OCI-LY3 (cell line): ENCODE measurements around the gene UBA52.

ENCODE experiments used
- H2AFZ ChIP-seq: fragments of 200-600, 300-600 bp; shearing (Covaris generic); 2 replicates; pipeline ENCODE4 v1.6.0; 2014; ENCODE audit warnings: antibody characterized with exemption, low read depth, low read length
- H3K27ac ChIP-seq: fragments of 200-600, 300-600 bp; sonication (generic); 2 replicates; pipeline ENCODE4 v1.5.1; 2014; ENCODE audit warnings: mild to moderate bottlenecking, low read length, moderate library complexity, mixed read lengths
- H3K27me3 ChIP-seq: fragments of 200-600, 300-600 bp; sonication (generic); 2 replicates; pipeline ENCODE4 v1.6.1; 2014; ENCODE audit warnings: low read depth, low read length, mixed read lengths
- H3K36me3 ChIP-seq: fragments of 200-600, 300-600 bp; sonication (generic); replicated peaks from 2 replicates; pipeline ENCODE3; 2014; ENCODE audit warnings: low read depth, low read length, mixed read lengths
- H3K4me1 ChIP-seq: fragments of 300-600, 200-600 bp; sonication (generic); 2 replicates; pipeline ENCODE4 v1.6.1; 2014; ENCODE audit warnings: low read length, mixed read lengths
- H3K4me2 ChIP-seq: fragments of 200-600, 300-600 bp; sonication (generic); 2 replicates; pipeline ENCODE4 v1.6.1; 2014; ENCODE audit warnings: low read length, mixed read lengths
- H3K4me3 ChIP-seq: fragments of 300-600, 200-600 bp; sonication (generic); 2 replicates; pipeline ENCODE4 v1.5.1; 2014; ENCODE audit warnings: antibody characterized with exemption, mild to moderate bottlenecking, low read length, moderate library complexity
- H3K79me2 ChIP-seq: fragments of 300-600, 200-600 bp; shearing (Covaris generic); 2 replicates; pipeline ENCODE4 v1.6.1; 2014; ENCODE audit warnings: mild to moderate bottlenecking, low read length, mixed read lengths
- H3K9ac ChIP-seq: fragments of 300-600, 200-600 bp; shearing (Covaris generic); 2 replicates; pipeline ENCODE4 v1.6.0; 2014; ENCODE audit warnings: mild to moderate bottlenecking, low read length, moderate library complexity
- H3K9me3 ChIP-seq: fragments of 200-600, 300-600 bp; shearing (Covaris generic); 2 replicates; pipeline ENCODE4 v1.6.1; 2014; ENCODE audit warnings: low read length, mixed read lengths; ENCODE audit not compliant: insufficient read depth
- H4K20me1 ChIP-seq: fragments of 200-600, 300-600 bp; sonication (generic); 2 replicates; pipeline ENCODE4 v1.6.1; 2016; ENCODE audit warnings: low read length, mixed read lengths; ENCODE audit not compliant: insufficient read depth
- CTCF ChIP-seq: fragments of 200-600, 300-600 bp; sonication (generic); IDR thresholded peaks from 2 replicates; pipeline ENCODE4 v1.5.1; 2014; ENCODE audit warnings: antibody characterized with exemption, low read length, low read depth
- EZH2phosphoT487 ChIP-seq: fragments of 200-600 bp; shearing (Covaris generic); IDR thresholded peaks from 2 replicates; pipeline ENCODE4 v1.6.1; 2018; ENCODE audit warnings: antibody characterized with exemption, mixed run types, low read depth

UBA52 gene

GRCh38 chr19:18618236-18618635, 46.6 kb downstream of the UBA52 start:
- Histone ChIP-seq H3K79me2 (no peaks in the 10 kb centered on the region), H2AFZ (no peak overlapping the region), H3K9me3 (no peaks in the 10 kb centered on the region), H3K36me3 (no peaks in the 10 kb centered on the region), H3K27me3 (peaks cover 21% of the 10 kb centered on the region), H3K4me3 (no peak overlapping the region), H4K20me1 (no peaks in the 10 kb centered on the region), H3K27ac (no peak overlapping the region), H3K4me1 (no peaks in the 10 kb centered on the region), H3K4me2 (no peak overlapping the region), H3K9ac (no peak overlapping the region)
- TF ChIP-seq CTCF (no peak), EZH2phosphoT487 (no peak)

GRCh38 chr19:18620311-18620710, 48.7 kb downstream of the UBA52 start:
- Histone ChIP-seq H4K20me1 (no peaks in the 10 kb centered on the region), H3K4me1 (no peaks in the 10 kb centered on the region)

GRCh38 chr19:18620902-18621301, 49.2 kb downstream of the UBA52 start:
- Histone ChIP-seq H3K9me3 (no peaks in the 10 kb centered on the region), H3K4me1 (no peaks in the 10 kb centered on the region), H3K4me3 (no peak overlapping the region), H3K79me2 (no peaks in the 10 kb centered on the region), H3K36me3 (no peaks in the 10 kb centered on the region), H3K27ac (no peak overlapping the region), H4K20me1 (no peaks in the 10 kb centered on the region), H3K4me2 (no peak overlapping the region), H2AFZ (no peak overlapping the region), H3K27me3 (peaks cover 9% of the 10 kb centered on the region), H3K9ac (no peak overlapping the region)
- TF ChIP-seq EZH2phosphoT487 (no peak), CTCF (no peak)

More at GRCh38 chr19:18620311-18620710, 48.7 kb downstream of the UBA52 start:
- no peaks in the 10 kb centered on the region for H3K9me3 ChIP-seq
- no peak overlapping the region for H3K4me3 ChIP-seq
- H3K27me3 ChIP-seq: peaks cover 10% of the 10 kb centered on the region
- no peak overlapping the region for H3K4me2 ChIP-seq
- no peak overlapping the region for H3K9ac ChIP-seq
- H2AFZ ChIP-seq: no peak overlapping the region
- H3K79me2 ChIP-seq: no peaks in the 10 kb centered on the region
- TF ChIP-seq EZH2phosphoT487: no peak
- no peak for TF ChIP-seq CTCF
- H3K36me3 ChIP-seq: no peaks in the 10 kb centered on the region
- H3K27ac ChIP-seq: no peak overlapping the region

GRCh38 chr19:18626906-18627305, 55.2 kb downstream of the UBA52 start:
- Histone ChIP-seq H3K27ac (no peak overlapping the region), H3K4me3 (no peak overlapping the region), H3K79me2 (no peaks in the 10 kb centered on the region), H3K4me2 (no peak overlapping the region), H3K36me3 (no peaks in the 10 kb centered on the region), H2AFZ (no peak overlapping the region), H3K27me3 (peaks cover 6% of the 10 kb centered on the region), H4K20me1 (no peaks in the 10 kb centered on the region), H3K9me3 (no peaks in the 10 kb centered on the region), H3K4me1 (peaks cover 3% of the 10 kb centered on the region; the same call in 1 of the 2 replicates), H3K9ac (no peak overlapping the region)
- TF ChIP-seq EZH2phosphoT487: no peak
- no peak for TF ChIP-seq CTCF
